ENCODE measurements around the gene SKOR2.

The SKOR2 gene, protein sequence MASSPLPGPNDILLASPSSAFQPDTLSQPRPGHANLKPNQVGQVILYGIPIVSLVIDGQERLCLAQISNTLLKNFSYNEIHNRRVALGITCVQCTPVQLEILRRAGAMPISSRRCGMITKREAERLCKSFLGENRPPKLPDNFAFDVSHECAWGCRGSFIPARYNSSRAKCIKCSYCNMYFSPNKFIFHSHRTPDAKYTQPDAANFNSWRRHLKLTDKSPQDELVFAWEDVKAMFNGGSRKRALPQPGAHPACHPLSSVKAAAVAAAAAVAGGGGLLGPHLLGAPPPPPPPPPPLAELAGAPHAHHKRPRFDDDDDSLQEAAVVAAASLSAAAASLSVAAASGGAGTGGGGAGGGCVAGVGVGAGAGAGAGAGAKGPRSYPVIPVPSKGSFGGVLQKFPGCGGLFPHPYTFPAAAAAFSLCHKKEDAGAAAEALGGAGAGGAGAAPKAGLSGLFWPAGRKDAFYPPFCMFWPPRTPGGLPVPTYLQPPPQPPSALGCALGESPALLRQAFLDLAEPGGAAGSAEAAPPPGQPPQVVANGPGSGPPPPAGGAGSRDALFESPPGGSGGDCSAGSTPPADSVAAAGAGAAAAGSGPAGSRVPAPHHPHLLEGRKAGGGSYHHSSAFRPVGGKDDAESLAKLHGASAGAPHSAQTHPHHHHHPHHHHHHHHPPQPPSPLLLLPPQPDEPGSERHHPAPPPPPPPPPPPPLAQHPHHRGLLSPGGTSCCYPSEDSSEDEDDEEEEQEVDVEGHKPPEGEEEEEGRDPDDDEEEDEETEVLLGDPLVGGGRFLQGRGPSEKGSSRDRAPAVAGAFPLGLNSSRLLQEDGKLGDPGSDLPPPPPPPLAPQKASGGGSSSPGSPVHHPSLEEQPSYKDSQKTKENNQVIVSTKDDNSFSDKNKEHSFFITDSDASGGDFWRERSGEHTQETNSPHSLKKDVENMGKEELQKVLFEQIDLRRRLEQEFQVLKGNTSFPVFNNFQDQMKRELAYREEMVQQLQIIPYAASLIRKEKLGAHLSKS

DNA sequence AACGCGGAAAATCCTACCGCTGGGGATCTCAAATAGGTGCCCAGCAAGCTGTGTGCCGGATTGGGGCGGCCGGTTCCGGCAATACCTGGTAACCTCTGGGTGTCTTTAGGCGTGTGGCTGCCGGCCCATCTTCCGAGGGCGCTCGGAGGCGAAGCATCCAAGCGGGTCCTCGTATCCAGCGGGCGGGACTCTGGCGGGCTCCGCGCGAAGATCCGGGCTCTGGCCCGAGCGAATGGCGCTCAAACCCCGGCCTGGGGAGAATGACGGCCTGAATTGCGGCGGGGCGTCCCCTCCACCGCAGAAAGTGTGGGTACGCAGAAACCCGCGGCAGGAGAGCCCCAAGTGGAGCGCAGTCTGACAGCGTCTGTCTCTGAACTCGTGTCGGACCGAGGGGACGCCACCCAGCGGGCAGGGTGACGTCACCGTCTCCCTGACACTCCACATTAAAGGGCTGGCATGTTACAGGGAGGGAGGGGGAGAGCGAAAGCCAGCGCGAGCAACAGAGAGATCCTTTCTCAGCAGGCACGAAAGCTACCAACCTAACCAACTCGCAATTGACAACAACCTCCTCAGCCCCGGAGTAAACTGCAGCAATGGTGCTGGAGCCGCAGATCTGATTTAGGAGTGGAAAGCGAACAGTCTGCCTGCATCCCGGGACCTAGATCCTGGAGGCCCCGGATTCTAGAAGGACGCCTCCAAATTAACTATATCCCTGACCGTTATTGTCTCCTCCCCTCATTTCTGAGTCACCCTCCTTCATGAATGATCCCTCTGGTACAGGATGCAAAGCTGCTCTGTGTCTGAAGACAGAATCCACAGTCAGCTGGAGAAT, at the start of gene SKOR2:
Gene SKOR2 (minus strand): TSS at position 372 of the 832 bp plus-strand sequence. CDS start 2,477 bp downstream, outside the sequence.
- no peak for DNase-seq (ENCODE audit: low read depth)

DNA sequence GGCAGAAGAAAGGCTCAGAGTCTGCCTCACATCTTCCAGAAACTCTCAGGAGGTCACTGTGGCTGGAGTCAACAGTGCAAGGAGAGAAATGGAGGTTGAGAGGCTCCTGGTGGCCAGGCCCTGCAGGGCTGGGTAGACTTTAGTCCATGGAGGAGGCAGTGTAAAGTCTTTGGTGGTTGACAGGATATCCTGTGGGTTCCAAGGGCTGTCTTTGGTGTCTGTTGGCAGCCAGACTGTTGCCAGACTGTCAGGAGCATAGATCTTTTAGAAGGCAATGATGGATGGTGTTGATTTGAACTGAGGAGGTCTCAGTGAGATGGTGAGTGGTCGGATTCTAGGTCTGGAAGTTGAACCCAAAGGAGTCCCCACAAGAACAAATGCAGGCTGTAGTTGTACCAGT, 45.0 kb upstream of the SKOR2 start:
- DNase-seq (ENCODE audit: low read depth): no peak

DNA sequence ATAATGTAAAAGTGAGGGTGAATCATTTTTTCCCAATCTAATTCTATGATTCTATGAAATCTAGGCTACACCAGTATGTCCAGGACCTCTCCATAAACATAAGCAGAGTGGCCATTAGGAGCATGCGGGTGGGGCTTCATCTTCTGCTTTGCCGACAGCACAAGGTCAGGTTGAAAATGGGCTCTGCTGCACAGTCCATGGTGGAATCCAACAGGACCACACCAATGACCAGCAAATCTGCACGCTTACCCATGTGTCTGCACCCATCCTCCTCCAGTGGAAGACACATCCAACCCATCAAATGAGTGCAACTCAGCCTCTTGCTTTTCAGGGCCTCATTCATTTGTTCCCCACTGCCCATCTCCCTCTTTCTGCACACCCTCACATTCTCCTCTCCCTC, 43.3 kb upstream of the SKOR2 start:
- no peak for DNase-seq (ENCODE audit: low read depth)

DNA sequence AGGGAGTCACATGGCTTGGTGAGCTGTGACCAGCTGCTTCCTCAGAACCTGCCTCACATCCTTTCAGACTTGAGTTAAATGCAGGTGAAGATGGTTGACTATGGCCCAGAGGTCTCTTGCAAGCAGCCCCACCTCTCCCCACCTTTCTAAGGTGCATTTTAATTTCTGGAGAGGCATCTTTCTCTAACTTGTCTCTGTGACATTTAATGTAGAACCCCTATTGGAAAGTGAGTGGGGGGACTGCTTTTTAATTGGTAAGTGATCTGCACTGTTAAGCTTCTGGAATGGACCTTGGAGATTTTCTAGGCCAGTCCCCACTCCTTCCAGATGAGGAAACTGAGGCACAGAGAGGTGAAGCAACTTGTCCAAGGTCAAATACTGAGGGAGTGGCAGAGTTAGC, 37.3 kb upstream of the SKOR2 start:
- no peak for DNase-seq (ENCODE audit: low read depth)

DNA sequence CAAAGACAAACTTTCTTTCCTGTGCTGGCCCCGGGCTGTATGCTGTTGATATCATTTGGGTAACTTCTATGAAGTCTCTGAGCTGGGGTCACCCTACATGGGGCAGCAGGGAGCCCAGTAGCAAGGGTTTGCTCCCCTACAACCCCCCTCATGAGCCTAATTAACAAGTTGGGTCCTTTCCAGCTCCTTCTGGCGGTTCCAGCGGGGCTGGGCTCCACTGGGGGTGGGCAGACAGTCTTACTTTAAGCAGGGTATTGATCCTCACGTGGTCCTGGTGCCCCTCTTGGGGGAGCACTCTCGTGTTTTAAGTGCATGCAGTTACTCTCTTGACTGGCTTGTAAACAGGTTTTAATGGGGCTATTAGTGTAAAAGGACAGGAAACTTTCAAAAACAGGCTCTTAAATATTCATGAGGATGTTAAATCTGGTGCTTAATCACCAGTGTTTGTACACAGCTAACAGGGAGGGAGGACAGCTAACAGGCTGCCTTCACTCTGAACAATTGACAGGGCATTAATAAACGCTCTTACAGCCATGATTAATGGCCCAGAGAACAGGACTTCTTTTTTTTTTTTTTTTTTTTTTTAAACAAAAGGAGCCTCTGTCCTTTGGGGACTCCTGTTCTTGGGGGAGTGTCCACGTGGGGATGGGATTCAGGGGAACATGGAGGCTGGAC, 36.6 kb upstream of the SKOR2 start:
- no peak for DNase-seq (ENCODE audit: low read depth)

DNA sequence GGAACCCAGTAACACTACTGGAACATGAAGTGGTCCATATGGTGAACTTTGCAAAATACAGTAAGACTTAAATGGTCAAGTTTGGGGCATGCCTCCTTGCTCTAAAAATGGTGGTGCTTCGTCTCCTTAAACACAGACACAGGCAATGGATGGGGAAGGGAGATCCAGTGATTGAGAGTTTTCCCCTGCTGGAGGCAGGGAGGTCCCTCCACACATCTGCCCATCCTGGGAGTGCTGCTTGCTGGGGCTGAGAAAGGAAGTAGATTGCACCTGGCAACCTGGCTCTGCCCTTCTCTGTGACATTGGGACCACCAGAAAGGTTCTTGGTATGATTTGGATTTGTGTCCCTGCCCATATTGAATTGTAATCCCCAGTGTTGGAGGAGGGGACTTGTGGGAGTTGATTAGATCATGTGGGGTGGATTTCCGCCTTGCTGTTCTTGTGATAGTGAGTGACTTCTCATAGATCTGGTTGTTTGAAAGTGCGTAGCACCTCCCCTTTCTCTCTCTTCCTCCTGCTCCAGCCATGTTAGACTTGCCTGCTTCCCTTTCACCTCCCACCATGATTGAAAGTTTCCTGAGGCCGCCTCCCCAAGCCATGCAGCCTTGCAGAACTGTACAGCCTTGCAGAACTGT, 35.4 kb upstream of the SKOR2 start:
- no peak for DNase-seq (ENCODE audit: low read depth)

DNA sequence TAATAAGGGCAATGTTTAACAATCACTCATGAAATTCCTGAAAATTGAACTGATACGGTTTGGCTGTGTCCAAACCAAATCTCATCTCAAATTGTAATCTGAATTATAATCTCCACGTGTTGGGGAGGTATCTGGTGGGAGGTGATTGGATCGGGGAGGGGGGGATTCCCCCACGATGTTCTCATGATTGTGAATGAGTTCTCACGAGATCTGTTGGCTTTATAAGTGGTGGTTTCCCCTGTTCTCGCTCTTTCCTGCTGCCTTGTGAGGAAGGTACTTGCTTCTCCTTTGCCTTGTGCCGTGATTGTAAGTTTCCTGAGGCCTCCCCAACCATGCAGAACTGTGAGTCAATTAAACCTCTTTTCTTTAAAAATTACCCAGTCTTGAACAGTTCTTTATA, 34.0 kb upstream of the SKOR2 start:
- DNase-seq (ENCODE audit: low read depth): no peak

DNA sequence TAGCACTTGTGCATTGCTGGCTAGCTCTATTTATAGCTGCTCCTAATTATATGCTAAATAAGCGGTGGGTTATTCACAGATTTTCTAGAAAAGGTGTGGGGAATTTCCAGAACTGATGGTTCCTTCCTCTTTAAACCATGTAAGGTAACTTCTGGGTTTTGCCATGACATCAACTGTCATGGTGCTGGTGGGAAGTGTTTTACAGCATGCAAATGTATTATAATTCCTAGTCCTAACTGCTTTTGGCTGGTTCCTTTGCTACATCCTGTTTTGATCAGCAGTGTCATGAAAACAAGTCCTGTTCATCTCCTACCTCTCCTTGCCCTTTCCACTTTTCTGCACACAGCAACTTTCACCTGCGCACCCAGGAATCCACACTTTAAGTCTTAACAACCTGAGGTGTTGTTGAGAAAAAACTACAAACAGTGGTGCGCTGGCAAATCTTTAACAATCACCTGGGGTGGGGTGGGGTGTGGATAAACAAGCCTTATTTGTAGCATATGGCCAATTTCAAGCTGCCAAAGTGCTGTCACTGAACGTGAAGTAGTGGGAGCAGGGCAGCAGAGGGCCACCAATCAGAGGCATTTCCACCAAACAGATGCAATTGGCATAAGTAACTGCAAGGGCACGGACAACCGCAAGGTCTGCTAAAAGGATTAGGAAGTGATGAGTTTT, 33.4 kb upstream of the SKOR2 start:
- no peak for DNase-seq (ENCODE audit: low read depth)

DNA sequence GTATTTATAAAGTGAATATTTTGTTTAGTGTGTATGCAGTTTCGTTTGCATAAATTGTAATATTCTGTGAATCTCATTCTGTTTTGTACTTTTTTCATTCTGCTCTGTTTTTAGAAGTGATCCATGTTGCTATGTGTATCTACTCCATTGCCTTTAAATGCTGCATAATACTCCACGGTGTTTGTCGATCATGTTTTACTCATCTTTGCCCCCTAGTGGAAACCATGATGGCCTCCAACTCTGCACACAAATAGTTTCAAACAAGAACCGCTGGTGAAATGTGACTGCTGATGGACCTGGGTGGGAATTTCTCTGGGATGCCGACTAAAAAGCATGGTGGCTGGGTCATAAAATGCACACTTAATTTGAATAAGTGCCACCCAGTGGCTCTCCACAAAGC, 32.0 kb upstream of the SKOR2 start:
- DNase-seq (ENCODE audit: low read depth): no peak

DNA sequence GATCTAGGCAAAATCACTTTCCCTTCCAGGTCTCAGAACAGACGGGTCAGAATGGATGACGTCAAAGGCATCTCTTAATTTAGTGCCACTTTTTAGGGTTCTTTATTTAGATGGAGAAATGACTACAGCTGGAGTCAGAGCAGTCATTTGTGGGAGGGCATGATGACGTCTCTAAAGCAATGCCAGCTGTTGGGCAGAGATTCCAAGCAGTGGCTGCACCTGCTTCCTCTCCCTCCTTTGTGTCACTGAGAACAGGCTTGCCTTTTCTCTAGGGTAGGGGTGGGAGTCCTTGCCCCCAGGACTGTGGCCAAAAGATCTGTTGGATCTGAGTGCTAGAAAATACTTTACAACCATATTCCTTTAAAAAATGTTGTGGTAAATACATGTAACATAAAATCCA, 28.7 kb upstream of the SKOR2 start:
- no peak for DNase-seq (ENCODE audit: low read depth)

DNA sequence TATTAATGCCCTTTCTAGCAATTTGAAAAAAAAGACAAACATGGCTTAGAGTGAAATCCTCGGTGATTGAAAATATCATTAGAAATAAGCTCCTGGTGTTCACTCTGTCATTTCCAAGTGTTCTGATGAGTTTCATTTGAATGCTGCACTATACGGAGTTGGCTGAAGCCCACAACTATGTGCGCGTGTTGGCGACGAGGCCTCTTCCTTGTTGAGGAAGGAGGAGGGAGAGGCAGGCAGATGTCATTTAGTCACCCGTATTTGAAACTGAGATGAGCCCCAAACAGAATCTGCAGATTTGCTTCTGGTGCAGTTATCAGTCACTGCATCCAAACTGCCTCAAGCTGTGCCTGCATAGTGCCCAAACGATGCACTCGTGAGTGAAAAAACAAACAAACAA, 23.5 kb upstream of the SKOR2 start:
- DNase-seq (ENCODE audit: low read depth): no peak

DNA sequence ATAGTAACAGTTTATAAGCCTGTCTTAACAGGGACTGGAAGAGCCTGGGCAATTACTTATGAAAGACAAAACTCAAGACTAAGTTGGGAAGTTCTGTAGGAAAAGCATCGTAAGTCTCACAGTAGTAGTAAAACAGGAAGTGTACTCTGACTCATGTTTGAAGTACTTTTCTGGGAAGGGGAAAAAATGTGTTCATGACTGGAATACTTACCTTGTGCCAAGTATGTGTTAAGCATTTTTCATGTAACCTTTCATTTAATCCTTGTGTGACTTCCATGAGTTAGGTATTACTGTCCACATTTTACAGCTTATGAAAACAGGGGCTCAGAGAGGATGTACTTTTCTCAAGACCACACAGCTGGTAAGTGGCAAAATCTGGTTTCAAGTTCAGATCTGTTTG, 13.7 kb upstream of the SKOR2 start:
- DNase-seq (ENCODE audit: low read depth): no peak

DNA sequence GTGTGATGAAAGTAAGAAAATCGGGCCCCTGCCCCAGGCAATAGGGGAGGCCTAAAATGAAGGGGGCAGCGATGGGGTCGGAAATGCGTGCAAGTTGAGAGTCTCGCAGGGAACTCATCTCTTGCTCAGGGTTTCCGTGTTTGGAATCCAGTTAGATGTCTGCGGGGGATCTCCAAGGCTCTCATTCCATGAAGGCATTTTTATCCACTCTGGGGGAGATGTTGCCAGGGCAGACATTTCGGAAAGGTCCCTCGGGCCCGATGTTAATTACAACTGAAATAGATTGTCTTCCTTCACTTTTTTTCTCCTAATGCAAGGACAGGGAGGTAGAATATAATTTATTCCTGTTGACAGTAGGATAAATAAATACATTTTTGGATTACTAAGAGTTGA, 12.8 kb upstream of the SKOR2 start:
- no peak for DNase-seq (ENCODE audit: low read depth)

DNA sequence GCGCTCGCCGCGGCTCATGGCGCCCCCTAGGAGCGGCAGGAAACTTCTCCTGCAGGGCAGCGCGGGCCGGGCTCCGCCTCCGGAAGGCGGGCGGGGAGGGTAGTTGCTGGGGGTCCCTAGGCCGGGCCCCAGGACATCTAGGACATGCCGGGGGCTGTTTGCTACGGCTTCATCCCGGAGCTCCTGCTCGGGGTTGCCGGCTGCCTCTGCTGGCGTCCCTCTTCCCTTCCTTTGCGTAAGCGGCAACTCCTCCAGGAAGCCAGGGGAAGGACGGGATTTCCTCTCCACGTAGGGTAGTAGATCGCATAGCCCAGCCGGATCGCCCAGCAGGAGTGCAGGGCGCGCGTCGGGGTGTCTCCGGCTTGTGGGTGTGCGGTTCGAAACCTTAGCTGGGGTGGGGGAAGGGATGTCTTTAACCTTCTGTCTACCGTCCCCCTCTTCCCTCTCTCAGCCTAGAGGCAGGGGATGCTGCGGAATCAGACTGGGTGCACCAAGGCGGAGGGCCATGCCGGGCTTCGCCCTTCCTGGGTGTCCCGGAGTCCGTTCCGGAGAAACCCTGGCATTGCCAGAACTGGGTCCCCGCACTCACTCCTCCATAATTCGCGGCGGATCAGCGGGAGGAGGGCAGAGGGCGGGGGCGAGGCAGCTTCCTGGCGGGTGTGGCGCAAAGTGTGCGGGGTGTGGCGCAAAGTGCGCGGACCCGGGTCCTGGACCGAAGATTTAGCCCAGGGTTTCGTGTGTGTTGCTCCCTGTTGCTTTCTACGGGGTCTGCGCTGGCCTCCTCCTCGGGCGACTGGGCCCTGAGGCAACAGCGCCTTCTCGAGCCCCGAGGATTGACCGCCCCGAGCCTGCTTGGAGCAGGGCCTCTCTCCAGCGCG, 12.2 kb upstream of the SKOR2 start:
- DNase-seq (ENCODE audit: low read depth): no peak

DNA sequence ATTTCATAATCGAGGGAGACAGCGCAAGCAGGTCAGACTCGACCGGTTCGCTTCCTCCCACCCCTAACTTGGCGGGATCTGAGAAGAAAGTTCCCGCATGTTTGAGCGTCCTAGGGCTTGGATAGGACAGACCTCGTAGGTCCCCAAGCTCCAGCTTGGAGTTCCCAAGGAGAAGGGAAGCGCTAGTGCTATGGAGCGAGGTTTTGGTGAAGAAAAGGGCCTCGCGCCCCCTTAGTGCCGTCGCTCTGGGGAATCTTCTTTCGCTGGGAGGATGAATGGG, 11.6 kb upstream of the SKOR2 start:
- no peak for DNase-seq (ENCODE audit: low read depth)

DNA sequence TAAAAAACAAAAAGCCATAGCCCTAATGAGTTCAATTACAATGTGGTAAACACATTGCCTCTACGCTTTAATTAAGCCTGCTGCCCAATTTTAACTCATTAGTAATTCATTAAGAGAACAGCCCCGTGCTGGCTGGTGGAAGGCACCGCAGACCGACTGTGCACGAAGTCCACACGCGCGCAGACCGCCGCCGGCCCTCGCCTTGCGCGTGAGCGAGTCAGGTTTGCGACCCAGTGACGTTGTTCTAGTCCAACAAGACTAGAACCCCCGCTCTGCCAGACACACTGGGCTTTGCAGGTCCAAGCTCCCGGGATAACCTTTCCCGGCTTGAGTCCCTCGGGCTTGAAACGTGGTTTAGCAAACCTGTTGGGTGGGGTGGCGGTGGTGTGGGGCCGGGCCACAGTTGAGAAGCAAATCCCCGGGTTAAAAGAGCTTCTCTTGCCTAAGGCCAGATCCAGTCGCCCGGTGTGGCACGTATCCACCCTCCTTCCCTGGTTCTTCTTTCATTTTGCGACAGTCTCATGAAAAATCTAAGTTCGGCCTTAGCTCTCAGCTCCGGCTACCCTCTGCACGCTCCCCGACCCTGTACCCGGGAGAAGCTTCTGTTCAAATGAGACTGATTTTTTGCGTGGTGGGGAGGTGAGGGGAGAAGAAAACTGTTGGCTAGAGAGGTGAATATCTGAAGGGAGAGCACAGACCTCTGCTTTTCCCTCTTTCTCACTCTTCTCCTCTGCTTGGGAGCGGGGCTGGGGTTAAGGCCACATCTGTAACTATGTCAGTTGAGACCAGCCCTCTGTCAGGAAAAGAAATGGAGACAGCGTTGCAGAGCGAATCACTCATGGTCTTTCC, 11.1 kb upstream of the SKOR2 start:
- DNase-seq (ENCODE audit: low read depth): no peak

DNA sequence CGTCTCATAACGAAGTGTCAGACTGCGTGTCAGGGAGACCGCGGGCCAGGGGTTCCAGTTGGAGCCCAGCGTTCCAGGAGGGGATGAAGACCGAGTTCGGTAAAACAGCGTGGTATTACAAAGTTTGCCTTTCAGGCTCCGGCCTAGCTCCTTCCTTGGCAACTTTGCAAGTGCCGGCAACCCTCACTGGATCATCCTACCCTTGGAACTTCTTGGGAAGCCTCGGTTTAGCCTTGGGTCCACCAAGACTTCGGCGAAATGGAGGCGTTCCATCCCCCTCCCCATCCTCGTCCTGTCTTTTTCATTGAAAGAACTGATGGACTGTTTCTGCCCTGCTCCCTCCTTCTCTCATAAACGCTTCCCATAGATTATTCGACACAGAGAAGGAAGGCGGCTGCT, 10.4 kb upstream of the SKOR2 start:
- DNase-seq (ENCODE audit: low read depth): no peak

DNA sequence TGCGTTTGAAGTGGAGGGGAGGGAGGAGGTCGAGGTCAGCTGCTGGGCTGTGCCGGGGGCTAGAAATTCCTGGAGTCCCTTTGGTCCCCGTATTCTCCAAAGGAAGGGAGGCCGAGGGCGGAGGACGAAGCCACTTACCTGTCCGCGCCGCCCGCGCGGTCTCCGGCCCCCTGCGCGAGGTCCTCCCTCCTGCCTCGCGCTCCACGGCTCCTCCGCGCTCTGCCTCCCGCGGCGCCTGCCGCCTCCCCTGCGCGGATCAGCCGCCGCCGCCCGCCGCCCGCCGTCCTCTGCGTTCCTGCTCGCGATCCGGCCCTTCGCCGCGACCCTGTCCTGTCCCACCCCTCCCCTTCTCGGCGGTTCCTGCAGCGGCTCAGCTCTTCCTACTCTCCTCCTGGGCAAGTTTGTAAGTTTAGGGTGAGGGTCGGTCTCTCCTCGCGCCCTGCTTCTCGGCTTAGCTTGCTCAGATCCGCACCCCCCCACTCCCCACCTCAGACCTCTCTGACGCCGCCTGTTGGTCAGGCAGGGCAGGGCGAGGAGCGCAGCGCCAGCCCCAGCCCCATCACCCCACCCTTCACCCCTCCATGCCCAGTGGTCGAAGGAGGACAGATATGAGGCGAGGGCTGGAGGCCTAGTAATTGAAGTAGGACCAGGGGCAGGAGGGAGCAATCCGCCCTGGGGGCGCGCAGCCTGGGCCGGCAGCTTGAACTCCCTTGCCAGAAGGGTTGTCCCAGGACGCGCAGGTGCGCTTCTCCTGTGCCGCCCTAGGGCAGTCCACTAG, 9.7 kb upstream of the SKOR2 start:
- DNase-seq (ENCODE audit: low read depth): no peak

All from stimulated activated CD8-positive, alpha-beta memory T cell treated with anti-CD3 and anti-CD28 coated beads, Interleukin-12 subunit alpha, Interleukin-12 subunit beta, amount 100 ng/mL, for 4 hours (primary cell).